Breast epithelium (tissue), 4 donors: ENCODE data around the gene TSHR. TPM values are rescaled to one million over a fixed set of nuclear protein-coding genes. Genes with fewer than 3 reads are reported as not detected.
"Not testable (repeated sequence)": the region's sequence is repeated elsewhere in the genome, so short reads cannot be mapped to it uniquely, and the experiment has no call there.

ENCODE experiments used
- DNase-seq, 2 donors: peaks; one replicate each; pipeline ENCODE4 v3.0.0-alpha.2; 2019; ENCODE audit warnings: low spot score in 2 of 2
- H3K27ac ChIP-seq, 2 donors: fragments of 200-600 bp; sonication (generic) in 1 of 2; one replicate each; pipeline ENCODE4 v1.5.1; 2016 to 2019; ENCODE audit warnings: mild to moderate bottlenecking in 1 of 2
- H3K27me3 ChIP-seq, 2 donors: fragments of 200-600 bp; sonication (generic) in 1 of 2; one replicate each; pipeline versions ENCODE4 v1.5.1 to v1.6.0; 2017 to 2019; ENCODE audit warnings: control low read depth in 1 of 2, mild to moderate bottlenecking in 1 of 2
- H3K36me3 ChIP-seq: fragments of 200-600 bp; one replicate; pipeline ENCODE4 v1.5.1; 2019
- H3K4me1 ChIP-seq, 2 donors: fragments of 200-600 bp; sonication (generic); one replicate each; pipeline ENCODE4 v1.5.1; 2016 to 2019; ENCODE audit warnings: control low read depth in 1 of 2
- H3K4me3 ChIP-seq, 3 donors: fragments of 200-600 bp; sonication (generic); 1 replicate in 2 of 3; 2 replicates in 1 of 3; pipeline ENCODE4 v1.5.1; 2016 to 2019; ENCODE audit warnings: mild to moderate bottlenecking in 3 of 3, moderate library complexity in 2 of 3
- H3K9me3 ChIP-seq, 2 donors: fragments of 200-600 bp; sonication (generic) in 1 of 2; one replicate each; pipeline ENCODE4 v1.5.1; 2016 to 2019; ENCODE audit warnings: control low read depth in 1 of 2
- POLR2A ChIP-seq: fragments of 450-650 bp; IDR thresholded peaks from one replicate; pipeline ENCODE4 v1.6.1; 2016; ENCODE audit warnings: antibody characterized with exemption, mild to moderate bottlenecking, moderate library complexity
- POLR2AphosphoS5 ChIP-seq, 3 donors: sonication (generic); formaldehyde crosslinking; IDR thresholded peaks; one replicate each; pipeline ENCODE4 v1.6.1; 2017; ENCODE audit warnings: antibody characterized with exemption in 3 of 3
- intact Hi-C: fragments of 100-400 bp; cut with DNase I; formaldehyde crosslinking; loops from one replicate; pipeline ENCODE4 v1.15.1; 2023; ENCODE audit warnings: low total_unique reads
- total RNA-seq, 3 donors: library from RNA; depleted of rRNA; stranded (reverse); fragments of >200 nt; gene quantifications; one replicate each; pipeline ENCODE4 v1.1.0, GENCODE V29; 2016
- TF ChIP-seq, protein P1 (sequence below), 3 donors: fragments of 450-650 bp; IDR thresholded peaks; one replicate each; pipeline ENCODE4 v1.5.1; 2016 to 2017; ENCODE audit warnings: antibody characterized with exemption in 3 of 3, mild to moderate bottlenecking in 3 of 3, moderate library complexity in 3 of 3

Gene TSHR
- total RNA-seq, 3 donors from 2014 or later, result 0.48 to 1.6 TPM; not detected in 1

DNA sequence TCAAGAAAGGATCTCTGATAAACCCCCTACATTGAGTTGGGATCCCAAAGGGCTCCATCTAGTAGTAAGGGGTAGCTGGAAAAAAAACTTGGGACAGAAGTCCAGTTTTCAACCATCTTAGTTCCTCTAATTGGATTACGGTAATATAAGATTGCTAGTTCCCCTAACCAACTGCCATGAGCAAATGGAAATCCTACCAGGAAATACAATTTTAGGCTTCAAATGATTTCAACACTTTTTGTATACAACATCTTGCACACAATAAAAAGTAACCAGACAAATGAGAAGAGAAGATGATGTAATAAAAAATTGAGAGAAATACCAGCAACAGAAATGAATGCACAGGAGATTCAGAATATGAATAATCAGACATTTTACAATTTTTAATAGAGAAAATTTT is 73.0 kb downstream of the TSHR start:
- TF ChIP-seq, protein P1, sequence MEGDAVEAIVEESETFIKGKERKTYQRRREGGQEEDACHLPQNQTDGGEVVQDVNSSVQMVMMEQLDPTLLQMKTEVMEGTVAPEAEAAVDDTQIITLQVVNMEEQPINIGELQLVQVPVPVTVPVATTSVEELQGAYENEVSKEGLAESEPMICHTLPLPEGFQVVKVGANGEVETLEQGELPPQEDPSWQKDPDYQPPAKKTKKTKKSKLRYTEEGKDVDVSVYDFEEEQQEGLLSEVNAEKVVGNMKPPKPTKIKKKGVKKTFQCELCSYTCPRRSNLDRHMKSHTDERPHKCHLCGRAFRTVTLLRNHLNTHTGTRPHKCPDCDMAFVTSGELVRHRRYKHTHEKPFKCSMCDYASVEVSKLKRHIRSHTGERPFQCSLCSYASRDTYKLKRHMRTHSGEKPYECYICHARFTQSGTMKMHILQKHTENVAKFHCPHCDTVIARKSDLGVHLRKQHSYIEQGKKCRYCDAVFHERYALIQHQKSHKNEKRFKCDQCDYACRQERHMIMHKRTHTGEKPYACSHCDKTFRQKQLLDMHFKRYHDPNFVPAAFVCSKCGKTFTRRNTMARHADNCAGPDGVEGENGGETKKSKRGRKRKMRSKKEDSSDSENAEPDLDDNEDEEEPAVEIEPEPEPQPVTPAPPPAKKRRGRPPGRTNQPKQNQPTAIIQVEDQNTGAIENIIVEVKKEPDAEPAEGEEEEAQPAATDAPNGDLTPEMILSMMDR (IDR thresholded peaks at IDR 0.05), result no peak
- TF ChIP-seq POLR2A (no peak), POLR2AphosphoS5 (IDR thresholded peaks at IDR 0.05) (no peak)
- intact Hi-C loops, result no loop called here
- Histone ChIP-seq H3K4me1 (no peaks in the 10 kb centered on the region), H3K27ac (no peak overlapping the region), H3K36me3 (no peaks in the 10 kb centered on the region), H3K4me3 (no peak overlapping the region), H3K9me3 (no peaks in the 10 kb centered on the region), H3K27me3 (no peaks in the 10 kb centered on the region)
- DNase-seq, result no peak

DNA sequence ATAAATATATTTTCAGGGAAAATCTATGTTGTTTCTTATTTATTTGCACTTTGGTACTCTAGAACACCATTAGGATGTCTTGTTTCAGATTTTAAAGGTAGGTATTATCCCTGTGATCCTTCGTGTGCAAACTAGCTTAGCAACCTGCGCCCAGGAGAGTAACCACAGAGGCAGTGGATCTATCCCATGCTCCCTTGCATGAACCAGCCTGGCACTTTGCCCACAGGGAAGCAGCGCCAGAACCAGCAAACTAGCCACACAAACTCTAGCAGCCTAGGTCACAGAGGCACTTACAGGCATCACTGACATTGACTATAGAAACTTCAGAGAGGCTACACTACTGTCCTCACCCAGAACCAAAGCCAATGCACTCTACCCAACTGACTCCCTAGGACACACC is 76.1 kb downstream of the TSHR start:
- H3K27ac ChIP-seq, result no peak overlapping the region
- intact Hi-C loops, result no loop called here
- H3K4me3 ChIP-seq, result no peak overlapping the region
- H3K27me3 ChIP-seq, result no peaks in the 10 kb centered on the region
- no peaks in the 10 kb centered on the region for H3K36me3 ChIP-seq
- peak; percentile 17 to 58 for DNase-seq
- TF ChIP-seq POLR2AphosphoS5 (IDR thresholded peaks at IDR 0.05) (no peak), POLR2A (no peak)
- TF ChIP-seq, protein P1 (IDR thresholded peaks at IDR 0.05), result no peak
- H3K9me3 ChIP-seq, result peaks cover 0 to 7% of the 10 kb centered on the region in 2 donors
- H3K4me1 ChIP-seq, result no peaks in the 10 kb centered on the region

DNA sequence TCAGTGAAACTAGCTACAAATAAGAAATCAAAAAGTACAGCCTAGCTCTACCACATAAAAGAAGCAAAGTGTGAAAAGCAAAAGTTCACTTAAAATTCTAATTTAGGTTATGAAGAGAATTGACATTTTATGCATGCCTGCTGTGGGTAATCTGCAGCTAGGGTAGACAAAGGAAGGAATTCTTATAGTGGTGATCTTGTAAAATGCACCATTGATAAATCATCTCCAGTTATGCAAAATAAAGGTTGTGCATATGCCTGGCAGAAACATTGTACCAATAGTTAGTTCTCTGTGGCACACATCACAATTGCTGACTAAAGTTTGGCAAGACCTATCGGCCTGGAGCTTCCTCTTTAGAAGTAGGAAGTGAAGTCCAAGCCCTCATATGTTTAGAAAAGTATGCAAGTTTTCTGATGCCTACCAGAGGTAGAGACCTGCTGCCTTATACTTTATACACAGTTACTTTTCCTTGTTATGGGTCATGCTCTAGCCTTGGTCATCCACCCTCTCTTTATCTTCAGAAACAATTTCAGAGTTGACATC is 78.3 kb downstream of the TSHR start:
- Histone ChIP-seq H3K4me3 (no peak overlapping the region), H3K4me1 (no peaks in the 10 kb centered on the region), H3K27ac (no peak overlapping the region), H3K9me3 (peaks cover 0 to 7% of the 10 kb centered on the region in 2 donors), H3K36me3 (no peaks in the 10 kb centered on the region), H3K27me3 (no peaks in the 10 kb centered on the region)
- intact Hi-C loops, result no loop called here
- DNase-seq, result no peak
- no peak for TF ChIP-seq POLR2AphosphoS5 (IDR thresholded peaks at IDR 0.05)
- TF ChIP-seq, protein P1 (IDR thresholded peaks at IDR 0.05), result no peak
- no peak for TF ChIP-seq POLR2A

DNA sequence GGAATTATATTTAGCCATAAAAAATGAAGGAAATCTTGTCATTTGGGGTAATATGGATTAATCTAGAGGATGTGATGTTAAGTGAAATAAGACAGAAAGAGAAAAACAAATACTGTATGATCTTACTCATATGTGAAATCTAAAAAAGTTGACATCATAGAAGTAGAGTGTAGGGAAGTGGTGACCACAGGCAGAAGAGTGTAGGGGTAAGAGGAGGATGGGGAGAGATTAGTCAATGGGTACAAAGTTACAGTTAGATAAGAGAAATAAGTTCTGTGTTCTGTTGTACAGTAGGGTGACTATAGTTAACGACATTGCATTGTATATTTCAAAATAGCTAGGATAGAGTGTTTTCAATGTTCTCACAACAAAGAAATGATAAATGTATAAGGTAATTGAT is 87.0 kb downstream of the TSHR start:
- TF ChIP-seq, protein P1 (IDR thresholded peaks at IDR 0.05), result no peak
- TF ChIP-seq POLR2AphosphoS5 (IDR thresholded peaks at IDR 0.05) (no peak), POLR2A (no peak)
- intact Hi-C loops, result no loop called here
- Histone ChIP-seq H3K36me3 (no peaks in the 10 kb centered on the region), H3K27ac (no peak overlapping the region), H3K27me3 (no peaks in the 10 kb centered on the region), H3K4me3 (no peak overlapping the region), H3K9me3 (peaks cover 0 to 15% of the 10 kb centered on the region in 2 donors), H3K4me1 (no peaks in the 10 kb centered on the region)
- DNase-seq, result no peak

DNA sequence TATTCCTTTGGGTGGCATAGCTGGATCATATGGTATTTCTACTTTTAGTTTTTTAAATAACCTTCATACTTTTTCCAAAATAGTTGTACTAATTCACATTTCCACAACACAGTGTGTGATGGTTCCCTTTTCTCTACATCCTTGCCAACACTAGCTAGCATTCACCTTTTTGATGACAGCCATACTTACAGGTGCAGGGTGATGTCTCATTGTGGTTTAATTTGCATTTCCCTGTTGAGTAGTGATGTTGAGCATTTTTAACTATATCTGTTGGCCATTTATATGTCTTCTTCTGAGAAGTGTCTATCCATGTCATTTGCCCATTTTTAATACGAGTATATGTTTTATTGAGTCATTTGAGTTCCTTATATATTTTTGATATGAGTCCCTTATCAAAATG is 96.1 kb downstream of the TSHR start:
- no peak overlapping the region for H3K27ac ChIP-seq
- no peaks in the 10 kb centered on the region for H3K36me3 ChIP-seq
- no peak for DNase-seq
- H3K4me3 ChIP-seq, result no peak overlapping the region
- H3K9me3 ChIP-seq, result peaks cover 0 to 3% of the 10 kb centered on the region in 2 donors
- no peaks in the 10 kb centered on the region for H3K4me1 ChIP-seq
- TF ChIP-seq POLR2AphosphoS5 (IDR thresholded peaks at IDR 0.05), result no peak
- no peak for TF ChIP-seq POLR2A
- TF ChIP-seq, protein P1 (IDR thresholded peaks at IDR 0.05), result no peak
- H3K27me3 ChIP-seq, result no peaks in the 10 kb centered on the region
- intact Hi-C loops, result no loop called here

DNA sequence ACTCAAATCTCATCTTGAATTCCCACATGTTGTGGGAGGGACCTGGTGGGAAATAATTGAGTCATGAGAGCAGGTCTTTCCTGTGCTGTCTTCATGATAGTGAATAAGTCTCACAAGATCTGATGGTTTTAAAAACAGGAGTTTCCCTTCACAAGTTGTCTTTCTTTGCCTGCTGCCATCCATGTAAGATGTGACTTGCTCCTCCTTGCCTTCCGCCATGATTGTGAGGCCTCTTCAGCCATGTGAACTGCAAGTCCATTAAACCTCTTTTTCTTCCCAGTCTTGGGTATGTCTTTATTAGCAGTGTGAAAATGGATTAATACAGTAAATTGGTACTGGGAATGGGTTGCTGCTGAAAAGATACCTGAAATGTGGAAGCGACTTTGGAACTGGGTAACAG is 98.6 kb downstream of the TSHR start:
- H3K9me3 ChIP-seq, H3K4me1 ChIP-seq, H3K27me3 ChIP-seq, H3K4me3 ChIP-seq, H3K27ac ChIP-seq, intact Hi-C loops, DNase-seq, H3K36me3 ChIP-seq: not testable (repeated sequence)
